Measurements from ENCODE around the gene TCP1.

Gene TCP1

DNA sequence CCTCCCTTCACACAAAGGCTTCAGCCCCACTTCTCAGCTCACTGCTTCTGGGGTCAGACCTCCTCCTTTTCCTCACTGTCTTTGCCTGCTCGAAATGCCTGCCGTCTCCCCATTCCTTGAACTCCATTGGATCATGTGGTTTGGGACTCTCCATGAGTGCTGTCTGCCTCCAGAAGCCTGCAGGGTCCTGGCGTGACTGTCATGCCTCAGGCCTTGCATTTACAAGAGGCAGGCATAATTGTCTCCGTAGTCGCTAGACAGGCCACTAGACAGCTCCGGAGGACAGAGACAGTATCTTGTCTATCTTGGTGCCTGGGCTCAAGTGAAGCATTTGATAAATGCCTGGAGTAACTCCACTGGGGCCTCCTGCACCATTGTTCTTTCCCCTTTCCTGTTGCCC lies 26.0 kb upstream of the TCP1 start:
- TF ChIP-seq, protein P1, sequence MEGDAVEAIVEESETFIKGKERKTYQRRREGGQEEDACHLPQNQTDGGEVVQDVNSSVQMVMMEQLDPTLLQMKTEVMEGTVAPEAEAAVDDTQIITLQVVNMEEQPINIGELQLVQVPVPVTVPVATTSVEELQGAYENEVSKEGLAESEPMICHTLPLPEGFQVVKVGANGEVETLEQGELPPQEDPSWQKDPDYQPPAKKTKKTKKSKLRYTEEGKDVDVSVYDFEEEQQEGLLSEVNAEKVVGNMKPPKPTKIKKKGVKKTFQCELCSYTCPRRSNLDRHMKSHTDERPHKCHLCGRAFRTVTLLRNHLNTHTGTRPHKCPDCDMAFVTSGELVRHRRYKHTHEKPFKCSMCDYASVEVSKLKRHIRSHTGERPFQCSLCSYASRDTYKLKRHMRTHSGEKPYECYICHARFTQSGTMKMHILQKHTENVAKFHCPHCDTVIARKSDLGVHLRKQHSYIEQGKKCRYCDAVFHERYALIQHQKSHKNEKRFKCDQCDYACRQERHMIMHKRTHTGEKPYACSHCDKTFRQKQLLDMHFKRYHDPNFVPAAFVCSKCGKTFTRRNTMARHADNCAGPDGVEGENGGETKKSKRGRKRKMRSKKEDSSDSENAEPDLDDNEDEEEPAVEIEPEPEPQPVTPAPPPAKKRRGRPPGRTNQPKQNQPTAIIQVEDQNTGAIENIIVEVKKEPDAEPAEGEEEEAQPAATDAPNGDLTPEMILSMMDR (IDR thresholded peaks at IDR 0.05; ENCODE audit: low read depth, low read length): no peak
- DNase-seq (ENCODE audit: extremely low read depth, low read depth): no peak

DNA sequence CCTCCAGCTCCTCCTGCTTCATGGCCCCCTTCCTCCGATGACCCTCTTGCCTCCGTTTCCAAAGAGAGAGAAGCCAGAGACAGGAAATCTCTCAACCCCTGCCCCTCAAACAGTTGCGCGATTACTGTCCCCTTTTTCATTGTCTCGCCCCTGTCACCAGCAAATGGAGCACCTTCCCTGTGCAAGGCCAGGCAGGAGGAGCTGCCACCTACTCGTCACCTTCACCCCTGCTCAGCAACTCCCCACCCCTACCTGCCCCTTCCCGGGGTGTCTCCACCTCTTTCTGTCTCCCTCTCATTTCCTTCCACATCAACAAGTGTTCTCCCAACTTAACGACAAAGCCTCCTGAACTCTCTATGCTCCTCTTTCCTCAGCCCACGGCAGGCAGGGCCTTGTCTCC lies 24.4 kb upstream of the TCP1 start:
- TF ChIP-seq, protein P1 (IDR thresholded peaks at IDR 0.05; ENCODE audit: low read depth, low read length): no peak
- no peak for DNase-seq (ENCODE audit: extremely low read depth, low read depth)

DNA sequence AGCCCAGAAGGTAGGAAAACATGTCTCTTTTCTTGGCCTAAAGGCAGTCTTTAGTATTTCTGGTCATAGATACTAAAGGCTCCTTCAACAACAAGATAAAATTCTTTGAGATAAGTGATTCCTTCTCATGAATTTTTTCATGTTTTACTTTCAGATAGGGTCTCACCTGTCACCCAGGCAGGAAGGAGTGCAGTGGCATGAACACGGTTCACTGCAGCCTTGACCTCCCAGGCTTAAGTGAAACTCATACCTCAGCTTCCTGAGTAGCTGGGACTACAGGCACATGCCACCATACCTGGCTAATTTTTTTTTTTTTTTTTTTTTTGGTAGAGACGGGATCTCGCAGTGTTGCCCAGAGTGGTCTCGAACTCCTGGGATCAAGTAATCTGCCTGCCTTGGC lies 19.7 kb upstream of the TCP1 start:
- TF ChIP-seq, protein P1 (IDR thresholded peaks at IDR 0.05; ENCODE audit: low read depth, low read length): no peak
- DNase-seq (ENCODE audit: extremely low read depth, low read depth): no peak

DNA sequence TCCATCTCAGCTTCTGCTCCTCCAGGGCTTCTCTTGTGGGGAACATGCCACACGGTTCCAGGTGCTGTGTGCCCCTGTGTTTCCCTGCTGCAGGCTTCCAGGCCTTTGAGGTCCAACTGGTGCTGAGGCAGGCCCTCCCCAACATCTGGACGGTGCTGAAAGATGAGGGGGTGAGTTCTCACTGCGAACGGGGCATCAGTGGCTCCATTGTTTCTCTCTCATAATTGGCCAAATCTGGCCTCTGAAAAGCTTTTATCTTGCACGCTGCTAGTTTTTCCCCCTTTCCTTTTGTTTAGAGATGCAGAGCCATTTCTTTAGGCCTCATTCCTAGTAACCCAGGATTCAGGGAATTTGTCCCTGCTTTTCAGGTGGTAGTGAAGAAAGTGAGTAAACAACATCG lies 19.2 kb upstream of the TCP1 start:
- DNase-seq (ENCODE audit: extremely low read depth, low read depth): no peak
- TF ChIP-seq, protein P1 (IDR thresholded peaks at IDR 0.05; ENCODE audit: low read depth, low read length): no peak

DNA sequence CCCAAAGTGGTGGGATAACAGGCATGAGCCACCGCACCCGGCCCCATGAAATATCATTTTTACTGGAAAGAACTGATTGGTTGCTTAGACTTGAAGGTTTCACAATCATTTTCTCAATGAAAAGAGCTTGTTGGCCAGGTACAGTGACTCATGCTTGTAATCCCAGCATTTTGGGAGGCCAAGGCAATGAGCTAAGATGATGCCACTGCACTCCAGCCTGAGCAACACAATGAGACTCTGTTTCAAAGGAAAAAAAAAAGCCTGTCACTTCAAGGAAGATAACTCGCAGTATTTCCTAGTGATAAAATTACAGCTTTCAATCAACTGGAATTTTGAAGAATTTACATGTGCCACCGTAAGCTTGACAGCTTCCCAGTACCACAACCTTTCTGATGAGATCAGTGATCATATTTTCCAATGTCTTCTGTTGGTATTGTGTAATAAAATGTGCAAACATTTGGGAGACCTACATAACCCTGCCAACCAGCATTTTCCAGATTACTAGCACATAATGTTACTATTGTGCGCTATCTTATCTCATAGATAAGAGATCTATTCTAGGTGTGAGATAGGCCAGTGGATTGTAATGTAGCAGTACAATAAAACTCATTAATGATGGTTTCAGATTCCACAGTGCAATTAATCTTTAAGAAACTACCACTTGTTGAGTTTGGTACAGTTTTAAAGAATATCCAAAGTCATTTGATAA lies 17.9 kb upstream of the TCP1 start:
- no peak for DNase-seq (ENCODE audit: extremely low read depth, low read depth)
- TF ChIP-seq, protein P1 (IDR thresholded peaks at IDR 0.05; ENCODE audit: low read depth, low read length): no peak

DNA sequence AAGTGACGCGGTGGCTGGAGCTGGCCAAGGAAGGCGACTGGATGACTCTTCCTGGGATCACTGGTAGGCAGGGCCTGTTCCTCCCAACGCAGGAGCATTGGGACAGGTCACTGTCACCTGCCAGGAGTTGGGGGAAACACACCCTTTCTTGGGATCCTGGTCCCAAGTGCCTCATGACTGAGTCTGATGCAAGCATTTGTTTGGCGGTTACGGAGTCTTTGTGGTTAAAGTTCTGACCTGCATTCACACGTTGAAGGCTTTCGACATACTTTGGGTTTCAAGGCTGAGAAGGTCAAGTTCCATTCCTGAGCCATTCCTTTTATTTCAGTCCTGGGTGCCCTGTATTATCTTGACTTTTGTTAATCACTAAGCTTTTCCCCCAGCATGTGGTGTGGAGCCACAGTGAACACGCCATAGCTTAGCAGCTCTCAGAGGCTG lies 16.6 kb upstream of the TCP1 start:
- DNase-seq (ENCODE audit: extremely low read depth, low read depth): no peak
- TF ChIP-seq, protein P1 (IDR thresholded peaks at IDR 0.05; ENCODE audit: low read depth, low read length): no peak

DNA sequence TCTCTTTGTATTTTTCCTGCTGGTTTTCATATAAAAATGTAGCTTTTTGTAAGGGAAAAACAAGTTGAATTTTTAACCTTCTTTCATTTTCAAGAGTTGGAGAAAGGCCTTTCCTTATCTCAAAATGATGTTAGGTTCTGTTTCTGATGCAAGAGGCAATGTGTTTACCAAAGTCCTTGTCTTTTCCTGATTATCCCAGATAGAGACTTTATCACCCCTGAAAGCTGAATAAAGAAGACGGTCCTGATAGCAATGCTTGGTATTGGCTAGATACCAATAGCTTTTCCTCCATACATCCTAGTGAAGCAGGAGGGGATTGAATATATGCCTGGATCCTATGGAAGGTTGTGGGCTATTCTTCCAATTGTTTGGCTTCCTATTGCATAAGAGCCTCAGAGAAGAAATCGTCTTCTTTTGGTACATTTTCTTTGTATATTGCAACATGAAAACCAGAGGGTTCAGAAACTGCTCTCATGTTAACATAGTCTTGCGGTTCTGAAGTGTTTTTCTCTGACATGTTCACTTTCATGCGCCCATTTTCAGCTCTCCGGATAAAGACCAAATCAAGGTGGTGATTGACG lies 16.1 kb upstream of the TCP1 start:
- DNase-seq (ENCODE audit: extremely low read depth, low read depth): no peak
- TF ChIP-seq, protein P1 (IDR thresholded peaks at IDR 0.05; ENCODE audit: low read depth, low read length): no peak
